ENCODE results near the gene ERICH6.

ERICH6 gene

DNA sequence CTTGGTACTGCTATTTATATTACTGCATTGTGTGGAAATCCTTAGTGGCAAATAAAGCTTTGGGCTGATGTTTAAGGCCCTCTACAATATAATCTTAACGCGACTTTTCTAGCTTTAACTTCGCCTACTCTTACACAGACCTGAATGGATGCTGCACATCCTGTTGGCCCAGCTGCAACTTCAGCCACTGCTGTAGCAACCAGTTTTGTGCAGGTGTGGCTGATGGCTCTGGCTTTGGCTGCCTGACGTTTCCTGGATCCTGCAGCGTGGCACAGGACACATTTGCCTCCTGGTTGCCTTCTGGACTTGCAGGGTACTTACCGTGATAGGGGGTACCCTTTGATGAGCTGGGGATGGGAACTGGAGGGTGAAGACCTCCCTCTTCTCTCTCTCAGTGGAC lies 20.2 kb upstream of the ERICH6 start:
- no peak overlapping the region for H3K27ac ChIP-seq
- TF ChIP-seq CTCF (conservative IDR thresholded peaks at IDR 0.05) = no peak

GRCh38 chr3:150722267-150722666 lies 18.5 kb upstream of the ERICH6 start:
- H3K27ac ChIP-seq = no peak overlapping the region
- no peak for TF ChIP-seq CTCF (conservative IDR thresholded peaks at IDR 0.05)

GRCh38 chr3:150721285-150722130 lies 17.8 kb upstream of the ERICH6 start:
- H3K27ac ChIP-seq = no peak overlapping the region
- peak; percentile 90 for TF ChIP-seq CTCF (conservative IDR thresholded peaks at IDR 0.05)

DNA sequence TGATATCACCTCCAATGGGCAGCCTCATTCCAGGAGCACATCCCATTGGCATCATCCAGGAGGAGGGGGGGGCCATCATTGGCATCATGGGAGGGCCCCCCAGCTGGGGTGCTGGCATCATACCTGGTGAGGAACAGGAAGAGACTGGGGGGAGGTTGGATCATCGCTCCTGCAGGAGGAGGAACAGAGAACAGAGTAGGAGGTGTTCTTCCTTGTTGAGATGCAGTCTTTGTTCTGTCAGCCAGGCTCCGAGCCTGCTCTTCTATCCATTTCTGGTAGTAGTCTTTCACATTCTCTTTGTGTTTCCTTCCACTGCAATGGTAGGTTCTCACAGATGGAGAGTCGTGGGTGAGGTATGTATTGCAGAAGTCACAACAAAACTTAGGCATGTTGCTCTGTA lies 16.7 kb upstream of the ERICH6 start:
- H3K27ac ChIP-seq = no peak overlapping the region
- no peak for TF ChIP-seq CTCF (conservative IDR thresholded peaks at IDR 0.05)

GRCh38 chr3:150710097-150710496 lies 6.4 kb upstream of the ERICH6 start:
- H3K27ac ChIP-seq = no peak overlapping the region
- no peak for TF ChIP-seq CTCF (conservative IDR thresholded peaks at IDR 0.05)

GRCh38 chr3:150703299-150703755 lies 393 bp downstream of the ERICH6 start:
- no peak for TF ChIP-seq CTCF (conservative IDR thresholded peaks at IDR 0.05)
- H3K27ac ChIP-seq = peak overlapping the region; percentile 74

DNA sequence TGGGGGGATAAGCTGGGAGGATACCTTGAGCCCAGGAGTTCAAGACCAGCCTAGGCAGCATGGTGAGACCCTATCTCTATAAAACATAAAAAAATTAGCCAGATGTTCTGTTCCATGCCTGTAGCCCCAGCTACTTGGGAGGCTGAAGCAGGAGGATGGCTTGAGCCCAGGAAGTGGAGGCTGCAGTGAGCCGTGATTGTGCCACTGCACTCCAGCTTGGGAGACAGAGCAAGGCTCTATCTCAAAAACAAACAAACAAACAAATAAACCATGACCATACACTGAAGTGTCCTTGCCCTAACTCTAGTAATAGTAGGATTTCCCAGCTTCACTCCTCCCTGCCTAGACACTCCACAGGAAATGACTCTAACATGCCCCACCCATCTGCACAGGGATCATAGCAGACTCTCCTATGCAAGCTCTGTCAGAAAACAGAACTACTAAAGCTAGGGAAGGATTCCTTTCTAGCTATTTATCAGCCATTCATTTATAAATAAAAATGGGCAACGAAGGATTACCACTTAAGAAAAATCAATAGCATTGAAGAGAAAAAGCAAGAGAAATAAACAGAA lies 4.6 kb downstream of the ERICH6 start:
- TF ChIP-seq CTCF (conservative IDR thresholded peaks at IDR 0.05) = no peak
- H3K27ac ChIP-seq = no peak overlapping the region
